ENCODE results near the gene DGKI. TPM values are rescaled to one million over a fixed set of nuclear protein-coding genes. Genes with fewer than 3 reads are reported as not detected.

Gene DGKI
- total RNA-seq, 1 experiment from 2014 or later = 0.55 TPM

- H4K8ac ChIP-seq (replicated peaks; ENCODE audit: insufficient read length, low read depth, low read length) = no peak overlapping the region
- H3K79me2 ChIP-seq (ENCODE audit: insufficient read depth, low read length) = no peaks in the 10 kb centered on the region
- H2AK5ac ChIP-seq (ENCODE audit: insufficient read length, low read length) = no peak overlapping the region
- H2BK120ac ChIP-seq (ENCODE audit: low read depth, low read length, poor library complexity, severe bottlenecking) = no peak overlapping the region
- no peaks in the 10 kb centered on the region for H3K23me2 ChIP-seq (ENCODE audit: insufficient read length, low read depth, low read length, poor library complexity, severe bottlenecking)
- H3K79me1 ChIP-seq (ENCODE audit: insufficient read depth, low read depth, low read length, poor library complexity, severe bottlenecking) = no peaks in the 10 kb centered on the region
- Mint-ChIP-seq H3K27ac (no peak overlapping the region), H3K27me3 (ENCODE audit: low read depth) (peaks cover 2% of the 10 kb centered on the region), H3K9me3 (no peaks in the 10 kb centered on the region; a peak in 1 of 5 replicates), H3K36me3 (ENCODE audit: insufficient read depth in 1 of 3, low read depth in 3 of 3) (no peaks in the 10 kb centered on the region), H3K4me3 (no peak overlapping the region), H3K4me1 (no peaks in the 10 kb centered on the region)
- H3K14ac ChIP-seq (ENCODE audit: insufficient read depth, low read length) = no peak overlapping the region
- H3K4me1 ChIP-seq (ENCODE audit: insufficient read depth, low read length) = no peaks in the 10 kb centered on the region
- H2BK20ac ChIP-seq (ENCODE audit: low read depth, low read length, poor library complexity, severe bottlenecking) = no peak overlapping the region
- no peak for DNase-seq
- no peak overlapping the region for H3K4ac ChIP-seq (ENCODE audit: low read depth, low read length)
- H2BK15ac ChIP-seq (ENCODE audit: low read depth, low read length) = no peak overlapping the region
- no peaks in the 10 kb centered on the region for H3K9me3 ChIP-seq (ENCODE audit: control insufficient read depth, low read depth, low read length)
- no peak overlapping the region for H2AFZ ChIP-seq (ENCODE audit: low read length)
- H3K27ac ChIP-seq (ENCODE audit: insufficient read length, low read depth, low read length) = no peak overlapping the region
- H3K18ac ChIP-seq (ENCODE audit: insufficient read length, low read depth, low read length) = no peak overlapping the region
- no peak overlapping the region for H3K4me2 ChIP-seq (ENCODE audit: insufficient read depth, insufficient read length, low read length)
- no peak overlapping the region for H3T11ph ChIP-seq (ENCODE audit: low read length)
- H3K9ac ChIP-seq (ENCODE audit: extremely low read depth, insufficient read length, low read length) = no peak overlapping the region
- H3K23ac ChIP-seq (ENCODE audit: insufficient read length, low read depth, low read length) = no peak overlapping the region
- no peak overlapping the region for H4K5ac ChIP-seq (ENCODE audit: insufficient read length, low read depth, low read length)
- TF ChIP-seq, protein P1, sequence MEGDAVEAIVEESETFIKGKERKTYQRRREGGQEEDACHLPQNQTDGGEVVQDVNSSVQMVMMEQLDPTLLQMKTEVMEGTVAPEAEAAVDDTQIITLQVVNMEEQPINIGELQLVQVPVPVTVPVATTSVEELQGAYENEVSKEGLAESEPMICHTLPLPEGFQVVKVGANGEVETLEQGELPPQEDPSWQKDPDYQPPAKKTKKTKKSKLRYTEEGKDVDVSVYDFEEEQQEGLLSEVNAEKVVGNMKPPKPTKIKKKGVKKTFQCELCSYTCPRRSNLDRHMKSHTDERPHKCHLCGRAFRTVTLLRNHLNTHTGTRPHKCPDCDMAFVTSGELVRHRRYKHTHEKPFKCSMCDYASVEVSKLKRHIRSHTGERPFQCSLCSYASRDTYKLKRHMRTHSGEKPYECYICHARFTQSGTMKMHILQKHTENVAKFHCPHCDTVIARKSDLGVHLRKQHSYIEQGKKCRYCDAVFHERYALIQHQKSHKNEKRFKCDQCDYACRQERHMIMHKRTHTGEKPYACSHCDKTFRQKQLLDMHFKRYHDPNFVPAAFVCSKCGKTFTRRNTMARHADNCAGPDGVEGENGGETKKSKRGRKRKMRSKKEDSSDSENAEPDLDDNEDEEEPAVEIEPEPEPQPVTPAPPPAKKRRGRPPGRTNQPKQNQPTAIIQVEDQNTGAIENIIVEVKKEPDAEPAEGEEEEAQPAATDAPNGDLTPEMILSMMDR (conservative IDR thresholded peaks at IDR 0.05) = no peak
- H3K27me3 ChIP-seq (ENCODE audit: insufficient read depth, low read length) = no peaks in the 10 kb centered on the region
- no peak overlapping the region for H4K91ac ChIP-seq (ENCODE audit: insufficient read length, low read depth, low read length)
- no peak overlapping the region for H2BK5ac ChIP-seq (ENCODE audit: insufficient read length, low read length)
- WGBS (ENCODE audit: extremely low coverage, insufficient read length, low lambda C conversion rate) = no CpG with 5 or more reads among the region's 2 CpGs
- H4K20me1 ChIP-seq (ENCODE audit: control insufficient read depth, insufficient read depth, insufficient read length) = no peaks in the 10 kb centered on the region
- H3K56ac ChIP-seq (ENCODE audit: insufficient read length, low read depth, low read length) = no peak overlapping the region
- no peak overlapping the region for H2BK12ac ChIP-seq (ENCODE audit: insufficient read length, low read depth, low read length)
Measured at GRCh38 chr7:137501562-137501961, 345.2 kb downstream of the DGKI start.
